GM19467 (cell line): ENCODE measurements around the gene PLPP3.

Source experiments
- ATAC-seq: cut with Tn5 transposase; IDR thresholded peaks from one replicate; pipeline ENCODE4 v1.9.1; 2021; ENCODE audit warnings: mild to moderate bottlenecking, moderate library complexity; ENCODE audit not compliant: unreplicated experiment

The PLPP3 gene

GRCh38 chr1:56466538-56466937 is 112.8 kb downstream of the PLPP3 start:
- no peak for ATAC-seq

- ATAC-seq, result no peak
Measured at GRCh38 chr1:56464294-56464693, 115.1 kb downstream of the PLPP3 start.

GRCh38 chr1:56463376-56463775 is 116.0 kb downstream of the PLPP3 start:
- ATAC-seq, result no peak

- no peak for ATAC-seq
Measured at GRCh38 chr1:56462209-56462608, 117.2 kb downstream of the PLPP3 start.

GRCh38 chr1:56461158-56462127 is 117.9 kb downstream of the PLPP3 start:
- no peak for ATAC-seq

- no peak for ATAC-seq
Measured at GRCh38 chr1:56459260-56459659, 120.1 kb downstream of the PLPP3 start.

- no peak for ATAC-seq
Measured at GRCh38 chr1:56457756-56458375, 121.5 kb downstream of the PLPP3 start.

GRCh38 chr1:56456435-56457101 is 122.8 kb downstream of the PLPP3 start:
- ATAC-seq, result no peak

- no peak for ATAC-seq
Measured at GRCh38 chr1:56453417-56454078, 125.8 kb downstream of the PLPP3 start.

- no peak for ATAC-seq
Measured at GRCh38 chr1:56453016-56453415, 126.3 kb downstream of the PLPP3 start.

GRCh38 chr1:56452027-56453011 is 127.0 kb downstream of the PLPP3 start:
- no peak for ATAC-seq

- ATAC-seq, result no peak
Measured at GRCh38 chr1:56451491-56451890, 127.9 kb downstream of the PLPP3 start.

GRCh38 chr1:56450004-56450666 is 129.2 kb downstream of the PLPP3 start:
- ATAC-seq, result no peak

- no peak for ATAC-seq
Measured at GRCh38 chr1:56448529-56449300, 130.6 kb downstream of the PLPP3 start.

- no peak for ATAC-seq
Measured at GRCh38 chr1:56447823-56448222, 131.5 kb downstream of the PLPP3 start.

GRCh38 chr1:56446531-56447098 is 132.7 kb downstream of the PLPP3 start:
- no peak for ATAC-seq

- no peak for ATAC-seq
Measured at GRCh38 chr1:56444960-56445646, 134.3 kb downstream of the PLPP3 start.
